ENCODE results near the gene TYMS.

GRCh38 chr18:666177-666576 is 8.7 kb downstream of the TYMS start:
- no peak for TF ChIP-seq POLR2AphosphoS5 (IDR thresholded peaks at IDR 0.05)
- no peak for TF ChIP-seq EZH2 (IDR thresholded peaks at IDR 0.05; ENCODE audit: borderline replicate concordance, insufficient read depth, low read length, poor library complexity, severe bottlenecking)
- TF ChIP-seq CTCF (IDR thresholded peaks at IDR 0.05; ENCODE audit: poor library complexity, severe bottlenecking) = no peak
